ENCODE results near the gene ARFRP1. TPM values are rescaled to one million over a fixed set of nuclear protein-coding genes. Genes with fewer than 3 reads are reported as not detected.

ARFRP1 gene
- total RNA-seq, 1 experiment from 2014 or later: 42.7 TPM

GRCh38 chr20:63748070-63748933, 40.5 kb upstream of the ARFRP1 start:
- Histone ChIP-seq H2BK20ac (ENCODE audit: low read depth, low read length, poor library complexity, severe bottlenecking) (no peak overlapping the region), H3K27me3 (ENCODE audit: insufficient read depth, low read length) (no peaks in the 10 kb centered on the region), H3T11ph (ENCODE audit: low read length) (no peak overlapping the region), H3K79me1 (ENCODE audit: insufficient read depth, low read depth, low read length, poor library complexity, severe bottlenecking) (no peaks in the 10 kb centered on the region), H3K56ac (ENCODE audit: insufficient read length, low read depth, low read length) (no peak overlapping the region), H2BK15ac (ENCODE audit: low read depth, low read length) (no peak overlapping the region), H3K4ac (ENCODE audit: low read depth, low read length) (no peak overlapping the region), H3K18ac (ENCODE audit: insufficient read length, low read depth, low read length) (no peak overlapping the region), H3K27ac (ENCODE audit: insufficient read length, low read depth, low read length) (no peak overlapping the region), H4K91ac (ENCODE audit: insufficient read length, low read depth, low read length) (no peak overlapping the region), H3K9ac (ENCODE audit: extremely low read depth, insufficient read length, low read length) (no peak overlapping the region), H2BK12ac (ENCODE audit: insufficient read length, low read depth, low read length) (no peak overlapping the region), H4K20me1 (ENCODE audit: control insufficient read depth, insufficient read depth, insufficient read length) (no peaks in the 10 kb centered on the region), H2AFZ (ENCODE audit: low read length) (no peak overlapping the region), H3K9me3 (ENCODE audit: control insufficient read depth, low read depth, low read length) (no peaks in the 10 kb centered on the region), H3K4me1 (ENCODE audit: insufficient read depth, low read length) (no peaks in the 10 kb centered on the region; the same call in 1 of the 2 replicates), H3K23me2 (ENCODE audit: insufficient read length, low read depth, low read length, poor library complexity, severe bottlenecking) (no peaks in the 10 kb centered on the region), H2AK5ac (ENCODE audit: insufficient read length, low read length) (no peak overlapping the region), H3K14ac (ENCODE audit: insufficient read depth, low read length) (no peak overlapping the region), H4K5ac (ENCODE audit: insufficient read length, low read depth, low read length) (no peak overlapping the region), H3K4me2 (ENCODE audit: insufficient read depth, insufficient read length, low read length) (no peak overlapping the region), H2BK120ac (ENCODE audit: low read depth, low read length, poor library complexity, severe bottlenecking) (no peak overlapping the region), H2BK5ac (ENCODE audit: insufficient read length, low read length) (no peak overlapping the region), H4K8ac (replicated peaks; ENCODE audit: insufficient read length, low read depth, low read length) (no peak overlapping the region), H3K23ac (ENCODE audit: insufficient read length, low read depth, low read length) (no peak overlapping the region), H3K79me2 (ENCODE audit: insufficient read depth, low read length) (no peaks in the 10 kb centered on the region)
- H3K36me3 Mint-ChIP-seq (ENCODE audit: insufficient read depth in 1 of 3, low read depth in 3 of 3): peaks cover 0 to 14% (median 11%) of the 10 kb centered on the region in 3 experiments; a peak in 4 of 7 replicates
- DNase-seq: no peak
- H3K4me1 Mint-ChIP-seq: peaks cover 11 to 15% of the 10 kb centered on the region in 2 experiments
- H3K9me3 Mint-ChIP-seq: no peaks in the 10 kb centered on the region
- H3K4me3 Mint-ChIP-seq: no peak overlapping the region
- TF ChIP-seq CTCF (conservative IDR thresholded peaks at IDR 0.05): no peak
- no peaks in the 10 kb centered on the region for H3K27me3 Mint-ChIP-seq (ENCODE audit: low read depth)
- H3K27ac Mint-ChIP-seq: peak overlapping the region in 1 of 3 experiments; percentile 63; a peak in 1 of 7 replicates
- WGBS (ENCODE audit: extremely low coverage, insufficient read length, low lambda C conversion rate): no CpG with 5 or more reads among the region's 20 CpGs
